ENCODE data around the gene HOXB2.

- TF ChIP-seq POLR2A (IDR thresholded peaks at IDR 0.05; ENCODE audit: low read length) (no peak), EP300 (IDR thresholded peaks at IDR 0.05) (no peak), SMC3 (IDR thresholded peaks at IDR 0.05) (no peak), RAD21 (conservative IDR thresholded peaks at IDR 0.05 in 1 of 2, IDR thresholded peaks at IDR 0.05 in 1 of 2) (no peak), JUNB (IDR thresholded peaks at IDR 0.05) (no peak), TP53 (CRISPR knock-in tag; IDR thresholded peaks at IDR 0.05) (no peak), KDM5A (IDR thresholded peaks at IDR 0.05) (no peak), RFX5 (IDR thresholded peaks at IDR 0.05) (no peak), MYC (IDR thresholded peaks at IDR 0.05; ENCODE audit: borderline replicate concordance, low read length) (no peak)
- TF ChIP-seq, protein P1, sequence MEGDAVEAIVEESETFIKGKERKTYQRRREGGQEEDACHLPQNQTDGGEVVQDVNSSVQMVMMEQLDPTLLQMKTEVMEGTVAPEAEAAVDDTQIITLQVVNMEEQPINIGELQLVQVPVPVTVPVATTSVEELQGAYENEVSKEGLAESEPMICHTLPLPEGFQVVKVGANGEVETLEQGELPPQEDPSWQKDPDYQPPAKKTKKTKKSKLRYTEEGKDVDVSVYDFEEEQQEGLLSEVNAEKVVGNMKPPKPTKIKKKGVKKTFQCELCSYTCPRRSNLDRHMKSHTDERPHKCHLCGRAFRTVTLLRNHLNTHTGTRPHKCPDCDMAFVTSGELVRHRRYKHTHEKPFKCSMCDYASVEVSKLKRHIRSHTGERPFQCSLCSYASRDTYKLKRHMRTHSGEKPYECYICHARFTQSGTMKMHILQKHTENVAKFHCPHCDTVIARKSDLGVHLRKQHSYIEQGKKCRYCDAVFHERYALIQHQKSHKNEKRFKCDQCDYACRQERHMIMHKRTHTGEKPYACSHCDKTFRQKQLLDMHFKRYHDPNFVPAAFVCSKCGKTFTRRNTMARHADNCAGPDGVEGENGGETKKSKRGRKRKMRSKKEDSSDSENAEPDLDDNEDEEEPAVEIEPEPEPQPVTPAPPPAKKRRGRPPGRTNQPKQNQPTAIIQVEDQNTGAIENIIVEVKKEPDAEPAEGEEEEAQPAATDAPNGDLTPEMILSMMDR (IDR thresholded peaks at IDR 0.05) = no peak
- TF ChIP-seq, protein P2, sequence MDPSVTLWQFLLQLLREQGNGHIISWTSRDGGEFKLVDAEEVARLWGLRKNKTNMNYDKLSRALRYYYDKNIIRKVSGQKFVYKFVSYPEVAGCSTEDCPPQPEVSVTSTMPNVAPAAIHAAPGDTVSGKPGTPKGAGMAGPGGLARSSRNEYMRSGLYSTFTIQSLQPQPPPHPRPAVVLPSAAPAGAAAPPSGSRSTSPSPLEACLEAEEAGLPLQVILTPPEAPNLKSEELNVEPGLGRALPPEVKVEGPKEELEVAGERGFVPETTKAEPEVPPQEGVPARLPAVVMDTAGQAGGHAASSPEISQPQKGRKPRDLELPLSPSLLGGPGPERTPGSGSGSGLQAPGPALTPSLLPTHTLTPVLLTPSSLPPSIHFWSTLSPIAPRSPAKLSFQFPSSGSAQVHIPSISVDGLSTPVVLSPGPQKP (IDR thresholded peaks at IDR 0.05; ENCODE audit: low read depth, low read length) = no peak
- TF ChIP-seq, protein P3, sequence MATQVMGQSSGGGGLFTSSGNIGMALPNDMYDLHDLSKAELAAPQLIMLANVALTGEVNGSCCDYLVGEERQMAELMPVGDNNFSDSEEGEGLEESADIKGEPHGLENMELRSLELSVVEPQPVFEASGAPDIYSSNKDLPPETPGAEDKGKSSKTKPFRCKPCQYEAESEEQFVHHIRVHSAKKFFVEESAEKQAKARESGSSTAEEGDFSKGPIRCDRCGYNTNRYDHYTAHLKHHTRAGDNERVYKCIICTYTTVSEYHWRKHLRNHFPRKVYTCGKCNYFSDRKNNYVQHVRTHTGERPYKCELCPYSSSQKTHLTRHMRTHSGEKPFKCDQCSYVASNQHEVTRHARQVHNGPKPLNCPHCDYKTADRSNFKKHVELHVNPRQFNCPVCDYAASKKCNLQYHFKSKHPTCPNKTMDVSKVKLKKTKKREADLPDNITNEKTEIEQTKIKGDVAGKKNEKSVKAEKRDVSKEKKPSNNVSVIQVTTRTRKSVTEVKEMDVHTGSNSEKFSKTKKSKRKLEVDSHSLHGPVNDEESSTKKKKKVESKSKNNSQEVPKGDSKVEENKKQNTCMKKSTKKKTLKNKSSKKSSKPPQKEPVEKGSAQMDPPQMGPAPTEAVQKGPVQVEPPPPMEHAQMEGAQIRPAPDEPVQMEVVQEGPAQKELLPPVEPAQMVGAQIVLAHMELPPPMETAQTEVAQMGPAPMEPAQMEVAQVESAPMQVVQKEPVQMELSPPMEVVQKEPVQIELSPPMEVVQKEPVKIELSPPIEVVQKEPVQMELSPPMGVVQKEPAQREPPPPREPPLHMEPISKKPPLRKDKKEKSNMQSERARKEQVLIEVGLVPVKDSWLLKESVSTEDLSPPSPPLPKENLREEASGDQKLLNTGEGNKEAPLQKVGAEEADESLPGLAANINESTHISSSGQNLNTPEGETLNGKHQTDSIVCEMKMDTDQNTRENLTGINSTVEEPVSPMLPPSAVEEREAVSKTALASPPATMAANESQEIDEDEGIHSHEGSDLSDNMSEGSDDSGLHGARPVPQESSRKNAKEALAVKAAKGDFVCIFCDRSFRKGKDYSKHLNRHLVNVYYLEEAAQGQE (IDR thresholded peaks at IDR 0.05) = no peak
- TF ChIP-seq, protein P4, sequence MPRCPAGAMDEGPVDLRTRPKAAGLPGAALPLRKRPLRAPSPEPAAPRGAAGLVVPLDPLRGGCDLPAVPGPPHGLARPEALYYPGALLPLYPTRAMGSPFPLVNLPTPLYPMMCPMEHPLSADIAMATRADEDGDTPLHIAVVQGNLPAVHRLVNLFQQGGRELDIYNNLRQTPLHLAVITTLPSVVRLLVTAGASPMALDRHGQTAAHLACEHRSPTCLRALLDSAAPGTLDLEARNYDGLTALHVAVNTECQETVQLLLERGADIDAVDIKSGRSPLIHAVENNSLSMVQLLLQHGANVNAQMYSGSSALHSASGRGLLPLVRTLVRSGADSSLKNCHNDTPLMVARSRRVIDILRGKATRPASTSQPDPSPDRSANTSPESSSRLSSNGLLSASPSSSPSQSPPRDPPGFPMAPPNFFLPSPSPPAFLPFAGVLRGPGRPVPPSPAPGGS (IDR thresholded peaks at IDR 0.05) = no peak
Observed at GRCh38 chr17:48590607-48591161, 45.8 kb upstream of the HOXB2 start.

Measured in A549 (cell line).